NCI-H460 (cell line): ENCODE data around the gene OTUD5. TPM values are rescaled to one million over a fixed set of nuclear protein-coding genes. Genes with fewer than 3 reads are reported as not detected.

Experiments used
- DNase-seq: peaks from one replicate; pipeline ENCODE4 v3.0.0-alpha.2; 2016; ENCODE audit warnings: low read depth; ENCODE audit errors: extremely low read depth
- total RNA-seq: library from RNA; depleted of rRNA; stranded (reverse); fragments of >200 nt; shearing (Covaris generic); gene quantifications from 2 replicates; pipeline ENCODE4 v1.2.3, GENCODE V29; 2014

The OTUD5 gene
- total RNA-seq, 1 experiment from 2014 or later: 28.6 TPM

DNA sequence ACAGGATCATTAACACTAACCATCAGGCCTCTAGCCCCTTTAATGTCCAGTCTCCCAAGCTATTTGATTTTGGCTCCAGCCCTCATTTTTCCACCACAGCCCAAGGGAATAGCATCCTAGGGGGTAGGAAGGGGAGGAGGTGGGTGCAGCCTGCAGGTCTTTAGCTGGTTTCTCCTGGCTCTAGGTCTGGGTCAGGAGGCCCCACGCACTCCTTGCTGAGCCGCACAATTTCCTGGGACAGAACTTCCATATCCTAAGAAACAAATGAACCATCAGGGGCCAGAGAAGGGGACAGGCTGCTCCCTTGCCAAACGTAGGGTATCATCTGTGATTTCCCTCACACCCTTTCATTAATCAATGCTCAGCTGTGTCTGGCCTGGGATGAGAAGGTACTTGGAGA is 16.6 kb upstream of the OTUD5 start:
- no peak for DNase-seq

DNA sequence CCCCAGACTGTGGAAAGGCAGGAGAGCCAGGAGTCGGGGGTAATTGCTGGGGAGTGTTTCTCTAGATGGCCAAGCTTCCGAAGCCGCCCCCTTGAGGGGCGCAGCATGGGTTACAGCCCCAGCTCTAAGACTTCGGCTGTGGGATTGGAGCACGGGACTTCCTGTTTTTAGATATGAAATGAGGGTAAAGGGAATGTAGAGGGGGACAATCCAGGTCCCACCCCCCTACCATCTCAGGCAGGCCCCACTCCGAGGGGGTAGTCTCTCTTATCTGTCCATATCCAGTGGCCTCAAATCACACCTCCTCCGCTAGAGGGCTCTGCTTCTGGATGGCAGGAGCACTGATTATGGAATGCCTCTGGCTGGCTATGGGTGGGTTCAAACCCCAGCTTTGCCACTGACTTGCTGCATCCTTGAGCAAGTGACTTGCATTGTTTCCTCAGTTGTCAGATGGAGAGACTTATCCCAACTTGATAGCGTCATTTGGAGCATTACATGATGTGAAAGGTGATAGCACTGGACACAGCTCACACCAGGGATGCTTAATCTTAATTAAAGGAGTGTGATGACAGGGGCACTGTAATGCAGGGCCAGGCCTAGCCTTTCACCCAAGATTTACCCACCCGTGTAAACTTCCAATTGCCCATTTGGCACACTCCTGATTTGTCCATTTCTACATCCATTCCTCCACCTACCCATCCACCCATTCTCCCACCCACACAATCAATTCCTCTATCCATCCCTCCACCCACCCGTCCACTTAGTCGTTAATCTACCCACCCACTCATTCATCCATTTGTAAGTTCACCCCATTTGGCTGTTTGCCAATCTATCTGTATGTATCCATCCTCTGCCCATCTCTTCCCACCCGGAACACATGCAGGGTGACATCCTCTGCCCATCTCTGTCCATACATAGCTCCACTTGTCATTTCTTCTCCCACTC is 15.1 kb upstream of the OTUD5 start:
- DNase-seq: peak; percentile 44

DNA sequence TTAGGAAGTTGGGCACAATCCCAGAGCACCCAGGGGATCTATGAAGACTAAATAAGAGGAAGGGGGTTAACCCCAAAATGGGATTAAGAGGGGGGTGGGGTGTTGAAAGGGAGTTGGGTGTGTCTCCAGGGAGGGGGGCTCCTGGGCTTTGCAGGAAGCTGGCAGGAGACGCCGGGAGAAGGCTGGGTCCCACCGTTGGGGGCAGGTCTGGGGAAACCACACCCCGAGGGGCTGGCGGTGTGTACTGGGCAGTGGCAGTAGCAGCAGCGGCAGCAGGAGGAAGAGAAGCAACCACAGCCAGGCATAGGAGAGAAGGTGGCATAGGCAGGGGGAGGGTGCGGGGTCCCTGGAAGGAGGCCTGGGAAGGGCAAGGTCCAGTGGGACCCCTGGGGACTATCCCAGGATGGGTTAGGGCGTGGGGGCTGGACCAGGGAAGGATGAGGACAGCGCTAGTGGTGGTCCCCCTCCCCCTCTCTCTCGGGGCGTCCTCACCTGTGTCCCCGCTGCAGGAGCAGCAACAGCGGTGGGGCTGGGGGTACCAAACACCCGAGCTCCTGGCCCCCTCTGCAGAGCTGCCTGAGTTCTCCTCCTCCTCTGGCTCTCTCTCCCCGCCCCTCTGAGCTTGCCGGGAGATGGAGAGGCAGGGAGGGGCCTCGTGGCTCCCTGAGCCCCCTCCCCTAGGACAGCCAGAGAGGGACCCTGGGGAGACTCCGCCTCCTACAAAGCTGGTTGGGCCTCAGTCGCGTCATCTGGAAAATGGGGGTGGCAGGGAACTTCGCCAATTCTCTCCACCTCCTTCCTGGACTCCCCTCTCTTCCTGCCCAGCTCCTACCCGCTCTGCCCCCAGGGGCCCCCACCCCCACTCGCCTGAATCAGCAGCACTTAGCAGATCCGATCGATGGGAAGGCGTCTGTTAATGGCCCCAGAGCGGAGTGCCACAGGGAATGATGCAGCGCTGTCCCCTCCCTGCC is 14.1 kb upstream of the OTUD5 start, which contains the start of gene KCND1:
Gene KCND1, minus strand, starts transcription at position 596 of the 971 bp plus-strand sequence. CDS start 1,573 bp downstream, outside the sequence.
- DNase-seq: no peak

DNA sequence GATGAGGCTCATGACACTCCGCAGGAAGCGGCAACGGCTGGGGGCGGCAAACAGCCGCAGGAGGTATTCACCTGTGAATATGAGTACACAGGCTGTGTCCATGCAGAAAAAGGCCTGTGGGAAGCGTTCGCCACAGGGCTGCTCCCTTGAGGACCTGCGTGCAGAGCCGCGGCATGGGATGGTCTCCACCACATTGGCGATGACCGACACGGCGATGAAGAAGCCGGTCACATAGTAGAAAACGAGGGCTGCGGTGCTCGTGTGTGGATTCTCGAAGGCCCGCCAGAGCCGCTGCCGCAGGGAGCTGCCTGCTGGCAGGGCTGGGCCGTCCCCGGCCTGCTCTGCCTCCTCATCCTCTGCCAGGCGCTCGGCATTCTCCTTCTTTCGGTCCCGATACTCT is 12.1 kb upstream of the OTUD5 start:
- no peak for DNase-seq

DNA sequence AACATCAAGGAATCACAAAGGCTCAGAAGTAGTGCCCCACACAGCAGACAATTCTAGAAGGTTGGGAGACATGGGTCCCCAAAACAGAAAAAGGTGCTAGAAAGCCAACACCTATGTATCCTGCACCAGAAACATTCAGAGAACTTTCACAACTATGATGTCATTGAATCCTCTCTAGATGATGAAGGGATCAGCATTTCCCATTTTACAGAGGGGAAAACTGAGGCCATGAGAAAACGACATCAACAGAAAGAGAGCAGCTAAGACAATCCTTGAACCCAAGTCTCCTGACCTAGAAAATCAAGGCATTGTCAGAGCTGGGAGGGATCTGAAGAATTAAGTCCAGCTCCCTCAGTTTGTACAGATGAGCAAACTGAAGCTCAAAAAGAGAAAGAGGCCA is 11.0 kb upstream of the OTUD5 start:
- DNase-seq: no peak

DNA sequence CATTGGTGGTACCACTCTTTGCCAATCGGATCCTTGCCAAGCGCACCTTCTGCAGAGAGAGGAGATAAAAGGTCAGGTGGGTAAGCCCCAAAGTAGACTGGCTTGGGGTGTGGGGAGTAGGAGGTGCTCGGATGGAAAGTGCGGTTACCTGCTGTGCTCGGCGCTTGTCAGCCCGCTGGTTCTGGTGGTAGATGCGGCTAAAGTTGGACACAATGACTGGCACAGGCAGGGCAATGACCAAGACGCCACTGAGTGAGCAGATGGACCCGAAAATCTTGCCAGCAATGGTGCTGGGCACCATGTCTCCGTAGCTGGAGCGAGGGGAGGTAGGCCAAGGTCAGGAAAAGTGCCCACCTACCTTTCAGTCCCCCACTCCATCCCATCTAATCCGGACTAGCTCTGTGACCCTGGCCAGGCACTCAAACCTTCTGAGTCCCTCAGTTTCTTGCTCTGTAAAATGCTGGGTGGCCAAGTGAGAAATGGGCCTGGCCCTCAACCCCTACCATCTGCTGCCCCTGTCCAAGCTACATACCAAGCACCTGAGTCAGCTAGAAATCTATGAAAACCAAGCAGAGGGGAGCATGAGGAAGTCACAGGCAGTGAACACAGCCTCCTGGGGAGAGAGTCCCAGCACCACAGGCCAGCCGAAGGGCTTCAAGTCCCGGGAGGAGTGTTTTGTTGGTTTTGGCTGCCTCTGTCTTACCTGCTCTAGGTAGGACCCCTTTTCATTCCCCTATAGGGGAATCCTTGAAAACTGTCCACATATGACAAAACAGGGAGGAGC is 9.6 kb upstream of the OTUD5 start:
- no peak for DNase-seq

DNA sequence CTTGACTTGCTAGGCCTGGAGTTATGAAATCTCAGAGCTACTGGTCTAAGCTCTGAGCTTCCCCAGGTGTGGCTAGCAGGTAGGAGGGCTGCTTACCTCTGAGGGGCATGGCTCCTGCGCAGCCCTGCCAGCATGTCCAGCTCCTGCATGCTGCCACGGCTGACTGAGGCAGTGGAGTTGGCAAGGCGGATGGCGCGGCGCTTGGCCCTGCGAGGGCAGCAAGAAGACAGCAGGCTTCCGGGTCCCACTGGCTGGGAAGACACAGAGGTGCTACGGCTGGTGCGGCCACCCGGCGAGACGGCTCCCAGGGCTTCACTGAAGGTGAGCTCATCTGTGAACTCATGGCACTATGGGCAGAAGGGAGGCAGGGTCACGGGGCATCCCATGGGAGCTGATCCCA is 8.6 kb upstream of the OTUD5 start:
- DNase-seq: no peak

DNA sequence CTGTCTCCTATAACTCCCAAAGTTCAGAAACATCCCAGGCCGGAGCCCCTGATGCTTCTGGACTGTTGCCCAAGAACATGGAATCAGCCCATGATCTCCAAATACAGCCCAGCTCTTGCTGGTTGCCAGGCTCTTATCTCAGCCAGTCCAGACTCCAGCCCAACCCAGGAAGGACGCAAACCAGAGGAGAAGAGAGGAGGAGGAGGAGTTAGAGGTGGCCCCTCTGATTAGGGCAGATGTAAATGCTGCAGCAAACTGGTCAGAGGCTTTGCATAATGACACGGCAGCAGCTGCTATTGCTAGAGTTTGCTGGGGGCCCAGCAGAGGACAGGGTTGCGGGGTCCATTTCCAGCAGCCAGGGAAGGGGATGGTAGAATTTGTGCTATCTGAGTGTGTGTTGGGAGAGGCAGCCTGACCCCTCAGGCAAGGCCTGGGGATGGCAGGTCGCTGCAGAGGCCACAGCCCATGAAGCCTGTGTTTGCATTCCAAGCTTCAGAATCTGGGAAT is 4.2 kb upstream of the OTUD5 start:
- no peak for DNase-seq

DNA sequence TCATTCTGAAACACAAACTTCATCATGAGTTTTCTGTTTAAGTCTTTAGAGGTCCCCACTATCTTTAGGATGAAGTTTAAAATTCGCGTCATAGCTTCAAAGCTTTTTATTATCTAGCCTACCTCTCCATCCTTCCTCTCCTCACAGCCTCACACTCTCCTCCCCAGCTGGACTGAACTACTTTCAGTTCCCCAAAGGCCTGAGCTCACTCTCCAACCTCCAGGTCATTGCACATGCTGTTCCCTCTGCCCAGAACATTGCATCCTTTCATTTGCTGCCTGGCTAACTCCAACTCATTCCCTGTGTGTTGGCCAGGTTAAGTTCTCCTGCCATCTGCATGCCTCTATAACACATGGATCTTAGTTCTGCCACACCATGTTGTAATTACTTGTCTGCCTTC is 2.9 kb upstream of the OTUD5 start:
- DNase-seq: no peak

DNA sequence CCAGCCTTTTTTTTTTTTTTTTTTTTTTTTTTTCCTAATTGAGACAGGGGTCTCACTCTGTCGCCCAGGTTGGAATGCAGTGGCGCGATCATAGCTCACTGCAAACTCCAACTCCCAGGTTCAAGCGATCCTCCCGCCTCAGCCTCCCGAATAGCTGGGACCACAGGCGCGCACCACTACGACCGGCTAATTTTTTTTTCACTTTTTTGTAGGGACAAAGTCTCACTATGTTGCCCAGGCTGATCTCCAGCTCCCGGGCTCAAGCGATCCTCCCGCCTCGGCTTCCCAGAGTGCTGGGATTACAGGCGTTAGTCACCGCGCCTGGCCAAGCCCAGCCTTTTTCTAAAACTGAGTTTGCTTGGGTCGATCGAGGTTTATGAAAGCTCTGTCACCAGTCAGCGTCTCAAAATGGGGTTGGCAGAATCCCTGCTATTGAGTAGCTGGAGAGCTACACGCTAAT is 1.3 kb upstream of the OTUD5 start:
- no peak for DNase-seq

DNA sequence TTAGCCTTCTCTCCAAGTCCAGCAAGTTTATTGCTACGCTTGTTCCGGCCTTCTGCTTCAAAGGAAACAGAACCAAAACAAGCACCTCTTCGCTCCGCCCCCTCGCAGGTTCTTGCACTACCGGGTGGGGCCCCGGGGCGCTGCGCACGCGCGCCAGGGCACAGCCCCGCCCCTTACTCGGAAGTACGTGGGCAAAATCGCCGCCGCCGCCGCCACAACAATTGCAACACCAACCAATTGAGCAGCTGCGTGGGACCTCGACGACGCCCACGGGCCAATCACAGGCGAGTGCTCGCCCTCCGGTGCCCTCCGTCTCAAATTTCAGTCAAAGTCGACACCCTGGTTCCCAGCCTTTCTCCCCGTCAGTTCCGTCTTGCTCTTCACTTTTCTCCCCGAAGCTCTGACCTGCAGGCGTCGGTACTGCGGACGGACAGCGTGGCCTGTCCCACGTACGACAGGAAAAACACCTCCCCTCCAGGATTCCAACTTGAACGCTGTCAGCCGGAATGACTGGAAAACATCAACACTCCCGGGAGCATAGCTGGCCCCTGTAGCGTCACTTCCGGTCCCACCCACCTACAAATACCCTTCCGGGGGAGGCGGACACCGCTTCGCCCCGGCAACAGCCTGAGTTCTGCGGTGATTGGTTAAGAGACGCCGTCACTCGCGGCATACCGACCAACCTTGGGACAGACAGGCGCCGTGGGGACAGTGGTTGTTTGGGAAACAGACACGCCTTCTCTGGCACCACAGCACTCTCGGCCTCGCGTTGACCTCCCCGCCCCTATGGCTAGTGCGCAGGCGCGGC is 624 bp upstream of the OTUD5 start:
- DNase-seq: peak; percentile 98

DNA sequence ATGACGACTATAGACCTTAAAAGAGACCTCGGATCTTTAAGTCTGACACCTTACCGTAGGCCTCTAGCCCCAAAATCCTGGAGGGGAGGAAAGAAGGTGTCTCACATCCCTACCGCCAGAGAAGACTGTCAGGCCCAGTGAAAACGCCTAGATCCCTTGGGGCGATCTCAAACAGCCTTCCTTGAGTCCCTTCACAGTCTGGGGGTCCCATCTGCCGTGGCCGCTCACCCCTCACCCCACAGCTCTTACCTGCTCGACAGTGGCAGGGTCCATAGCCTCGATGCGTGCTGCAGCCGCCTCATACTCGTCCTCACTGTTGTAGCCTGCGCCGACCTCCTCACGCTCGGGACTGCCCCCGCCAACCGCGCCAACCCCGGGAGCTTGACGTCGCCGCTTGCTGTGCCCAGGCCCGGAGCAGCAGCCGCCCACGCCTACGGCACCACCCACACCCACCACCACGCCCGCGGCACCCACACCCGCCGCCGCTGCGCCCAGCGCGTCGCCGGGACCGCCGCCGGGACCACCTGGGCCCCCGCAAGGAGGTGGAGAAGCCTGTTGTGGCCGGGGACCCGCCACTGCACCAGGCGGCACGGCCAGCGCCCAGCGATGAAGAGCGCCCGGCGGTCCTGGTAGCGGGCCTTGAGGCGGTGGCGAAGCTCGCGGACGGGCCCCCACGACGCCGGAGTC is 536 bp downstream of the OTUD5 start:
- DNase-seq: no peak

DNA sequence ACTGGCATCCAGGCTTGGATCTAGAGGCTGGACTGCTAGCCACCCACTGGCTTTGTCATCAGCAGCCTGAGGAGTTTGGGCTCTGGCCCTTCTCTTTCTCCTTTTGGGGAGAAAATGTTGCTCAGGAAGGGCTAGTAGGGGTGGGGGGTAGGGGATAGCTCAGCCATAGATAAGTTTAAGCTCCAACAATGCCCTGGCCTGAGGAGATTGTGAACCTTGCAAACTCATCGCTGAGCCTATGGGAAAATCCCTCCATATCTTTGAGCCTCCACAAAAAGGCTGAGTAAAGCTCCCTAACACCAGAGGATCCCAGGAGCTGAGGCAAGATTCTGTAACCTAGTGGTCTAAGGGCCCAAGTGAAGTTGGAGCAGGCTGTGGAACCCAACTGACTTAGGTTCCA is 8.8 kb downstream of the OTUD5 start:
- no peak for DNase-seq

DNA sequence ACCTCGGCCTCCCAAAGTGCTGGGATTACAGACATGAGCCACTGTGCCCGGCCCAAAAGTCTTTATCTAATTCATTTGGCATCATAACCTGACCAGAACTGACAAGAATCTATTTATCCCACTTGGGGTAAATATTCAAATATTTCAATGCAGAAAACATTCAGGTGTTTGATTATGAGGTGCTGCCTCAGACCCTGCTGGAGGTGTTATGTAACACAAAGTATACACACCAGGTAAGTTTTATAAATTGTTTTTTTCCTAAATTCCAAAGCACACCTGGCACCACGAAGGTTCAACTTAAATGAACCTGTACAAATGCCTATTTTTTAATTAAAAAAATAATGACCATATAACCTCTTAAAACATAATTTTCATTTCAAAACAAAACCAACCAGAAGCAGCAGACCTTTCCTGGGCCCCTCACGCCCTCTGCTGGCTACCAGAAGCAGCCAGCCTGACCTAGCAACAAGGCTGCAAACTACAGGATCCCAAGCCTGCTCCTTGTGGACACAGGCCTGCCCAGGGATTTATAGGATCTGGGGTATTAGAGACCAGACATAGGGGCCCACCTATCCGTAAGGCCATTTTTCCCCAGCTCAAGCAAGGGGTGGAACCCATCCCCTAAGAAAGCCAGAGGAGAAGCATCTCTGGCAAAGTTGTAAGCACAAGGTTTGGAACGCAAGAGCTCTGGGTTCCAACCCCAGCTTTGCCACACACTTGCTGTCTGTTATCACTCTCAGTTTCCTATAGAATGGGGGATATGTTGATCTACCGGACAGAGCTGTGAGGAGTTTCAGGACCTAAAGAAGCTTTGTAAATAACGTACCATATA is 11.7 kb downstream of the OTUD5 start:
- DNase-seq: peak; percentile 45

DNA sequence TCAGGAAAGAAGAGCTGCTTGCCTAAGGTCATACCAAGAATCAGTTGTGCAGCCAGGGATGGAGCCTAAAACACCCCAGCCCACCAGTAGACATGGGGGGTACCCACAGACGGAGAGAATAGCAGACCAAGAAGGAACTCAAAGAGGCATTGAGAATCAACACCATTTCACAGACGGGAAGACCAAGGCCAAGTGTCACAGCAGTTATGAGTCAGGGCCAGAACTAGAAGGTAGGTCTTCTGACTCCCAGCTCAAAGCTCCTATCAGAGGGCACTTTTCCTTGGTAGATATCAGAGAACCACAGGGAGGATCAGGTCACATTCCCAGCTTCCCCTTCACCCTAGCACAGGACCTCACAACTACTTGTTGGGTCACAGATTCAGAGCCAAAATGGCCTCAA is 14.5 kb downstream of the OTUD5 start:
- DNase-seq: no peak

DNA sequence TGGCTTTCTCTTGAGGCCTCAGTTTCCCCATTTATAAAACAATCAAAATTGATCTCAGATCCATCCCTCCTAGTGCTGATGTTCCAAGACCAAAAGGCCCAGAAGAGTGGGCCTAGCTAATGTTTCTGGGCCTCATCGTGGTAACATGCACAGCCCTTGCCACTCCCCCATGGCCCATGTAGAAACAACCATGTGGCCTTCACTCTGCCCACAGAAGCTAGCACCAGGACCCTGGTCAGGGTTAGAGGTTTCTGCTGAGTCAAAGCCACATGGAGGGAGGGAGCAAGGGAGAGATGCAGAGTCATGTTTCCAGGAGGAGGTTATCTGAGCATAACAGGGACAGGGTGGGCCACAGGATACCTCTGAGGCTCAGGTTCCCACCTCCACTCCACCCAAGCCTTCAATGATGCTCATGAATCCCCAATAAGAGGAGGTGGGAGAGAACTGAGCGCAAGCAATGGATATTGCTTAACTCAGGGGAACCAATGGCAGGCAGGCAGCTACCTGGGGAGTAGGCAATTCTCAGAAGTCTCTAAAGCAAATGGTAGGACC is 16.9 kb downstream of the OTUD5 start:
- DNase-seq: no peak

DNA sequence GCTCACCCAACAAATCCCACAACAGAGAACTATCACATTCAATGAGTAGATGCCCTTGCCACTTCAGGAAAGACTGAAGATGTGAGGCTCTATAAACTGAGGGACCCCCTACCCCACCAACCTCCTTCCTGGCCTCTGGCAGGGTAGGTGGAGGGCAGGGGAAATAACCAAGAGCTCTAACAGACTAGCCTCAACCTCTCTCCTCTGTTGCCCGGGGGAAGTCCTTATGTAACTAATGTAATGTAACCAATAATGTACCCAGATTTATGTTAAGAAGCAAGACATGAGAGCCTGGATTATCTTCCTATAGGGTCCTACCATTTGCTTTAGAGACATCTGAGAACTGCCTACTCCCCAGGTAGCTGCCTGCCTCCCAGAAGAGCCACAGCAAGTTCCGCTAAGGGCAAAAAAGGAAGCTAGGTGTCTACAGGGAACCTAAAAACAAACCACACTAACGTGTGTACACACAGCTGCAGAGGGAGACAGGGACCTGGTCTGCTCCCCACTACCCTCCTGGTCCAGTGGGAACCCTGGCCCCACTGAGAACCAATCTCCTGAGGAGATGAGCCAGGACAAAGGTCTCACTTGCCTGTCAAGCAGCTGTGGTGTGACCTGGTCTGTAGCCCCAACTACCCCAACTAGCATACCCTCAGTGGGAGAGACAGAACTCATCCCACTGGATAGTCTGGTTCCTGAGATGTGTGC is 17.7 kb downstream of the OTUD5 start:
- DNase-seq: no peak
